Skeletal muscle satellite cell (primary cell): ENCODE measurements around the gene TNNT1.
"Not testable (repeated sequence)": the region's sequence is repeated elsewhere in the genome, so short reads cannot be mapped to it uniquely, and the experiment has no call there.

Source experiments
- H3K27me3 ChIP-seq: 2 replicates; pipeline ENCODE4 v1.7.0; 2013; ENCODE audit warnings: low read length; ENCODE audit not compliant: control insufficient read depth, insufficient read depth
- H3K36me3 ChIP-seq: 2 replicates; pipeline ENCODE4 v1.7.0; 2013; ENCODE audit warnings: mild to moderate bottlenecking, control low read depth, low read length; ENCODE audit not compliant: insufficient read depth
- H3K4me1 ChIP-seq: 2 replicates; pipeline ENCODE4 v1.7.0; 2013; ENCODE audit warnings: low read length; ENCODE audit not compliant: control insufficient read depth, insufficient read depth
- H3K4me2 ChIP-seq: 2 replicates; pipeline ENCODE4 v1.7.0; 2013; ENCODE audit warnings: mild to moderate bottlenecking, low read length
- H3K4me3 ChIP-seq: 2 replicates; pipeline ENCODE4 v1.7.0; 2013; ENCODE audit warnings: low read length
- H3K9ac ChIP-seq: 2 replicates; pipeline ENCODE4 v1.7.0; 2013; ENCODE audit warnings: mild to moderate bottlenecking, low read depth, low read length, moderate library complexity
- H3K9me3 ChIP-seq: replicated peaks from 2 replicates; pipeline ENCODE4 v1.7.0; 2013; ENCODE audit warnings: mild to moderate bottlenecking, control low read depth, low read length

The TNNT1 gene

DNA sequence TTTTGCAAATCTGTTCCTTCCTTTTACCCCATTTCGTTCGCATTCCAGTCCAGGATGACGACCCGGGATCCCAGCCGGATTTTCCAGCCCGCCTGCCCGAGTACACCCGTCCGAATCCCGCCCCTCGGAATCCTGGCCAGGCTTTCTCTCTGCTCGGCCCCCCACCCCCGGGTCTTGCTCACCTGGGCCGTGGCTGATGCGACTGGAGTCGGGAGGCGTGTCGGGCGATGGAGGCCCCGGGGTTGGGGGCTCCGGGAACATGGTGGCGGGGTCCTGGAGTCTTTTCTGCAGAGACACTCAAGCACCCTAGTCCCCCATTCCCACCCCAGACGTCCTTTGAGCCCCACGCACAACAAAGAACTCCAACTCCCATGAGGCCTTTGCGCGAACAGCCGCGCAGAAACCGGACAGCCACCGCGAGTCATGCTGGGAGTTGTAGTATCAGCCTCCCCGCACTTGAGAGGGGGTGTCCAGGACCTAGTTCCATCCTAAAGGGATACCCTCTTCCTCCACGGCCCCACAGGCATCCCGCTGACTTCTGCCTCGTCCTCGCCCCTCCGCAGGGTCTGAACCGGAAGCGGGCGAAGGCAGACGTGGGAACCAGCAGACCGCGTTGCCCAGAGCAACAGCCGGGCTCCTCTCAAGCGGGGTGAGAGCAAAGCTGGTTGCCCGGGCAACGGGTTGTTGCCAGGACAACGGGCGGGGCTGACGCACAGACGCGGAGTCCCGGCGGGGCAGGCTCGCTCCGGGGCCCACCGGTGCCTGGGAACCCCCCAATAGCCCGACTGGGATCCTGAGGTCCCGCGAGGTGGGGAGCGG, 30.0 kb upstream of the TNNT1 start:
- Histone ChIP-seq H3K4me3 (peak overlapping the region; percentile 56), H3K9ac (no peak overlapping the region), H3K27me3 (peaks cover 65% of the 10 kb centered on the region)

DNA sequence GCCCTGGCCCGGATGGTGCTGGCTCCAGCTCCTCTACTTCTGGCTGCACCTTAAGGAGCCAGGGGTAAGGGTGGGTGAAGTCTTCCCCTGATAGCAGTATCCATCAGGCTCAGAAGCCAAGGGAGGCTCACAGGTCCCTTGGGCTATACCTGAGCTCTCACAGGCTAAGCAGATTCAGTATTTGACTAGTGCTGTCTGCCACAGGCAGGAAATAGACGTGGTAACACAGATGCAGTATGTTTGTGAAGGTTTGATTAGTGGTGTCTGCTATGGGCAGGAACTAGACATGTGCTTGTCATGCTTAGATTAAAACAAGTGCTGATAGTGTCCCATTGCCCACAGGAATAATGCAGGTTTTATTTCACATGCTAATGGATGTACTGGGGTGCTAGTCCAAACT, 27.1 kb upstream of the TNNT1 start:
- H3K36me3 ChIP-seq, result no peaks in the 10 kb centered on the region
- H3K4me2 ChIP-seq, result no peak overlapping the region
- no peak overlapping the region for H3K4me3 ChIP-seq
- H3K9ac ChIP-seq, result no peak overlapping the region
- peaks cover 52% of the 10 kb centered on the region for H3K27me3 ChIP-seq
- H3K9me3 ChIP-seq, result no peaks in the 10 kb centered on the region
- H3K4me1 ChIP-seq, result peaks cover 23% of the 10 kb centered on the region

More for the DNA sequence above, 30.0 kb upstream of the TNNT1 start:
- Histone ChIP-seq H3K36me3 (no peaks in the 10 kb centered on the region), H3K4me1 (peaks cover 10% of the 10 kb centered on the region), H3K9me3 (no peaks in the 10 kb centered on the region), H3K4me2 (peak overlapping the region; percentile 76)

DNA sequence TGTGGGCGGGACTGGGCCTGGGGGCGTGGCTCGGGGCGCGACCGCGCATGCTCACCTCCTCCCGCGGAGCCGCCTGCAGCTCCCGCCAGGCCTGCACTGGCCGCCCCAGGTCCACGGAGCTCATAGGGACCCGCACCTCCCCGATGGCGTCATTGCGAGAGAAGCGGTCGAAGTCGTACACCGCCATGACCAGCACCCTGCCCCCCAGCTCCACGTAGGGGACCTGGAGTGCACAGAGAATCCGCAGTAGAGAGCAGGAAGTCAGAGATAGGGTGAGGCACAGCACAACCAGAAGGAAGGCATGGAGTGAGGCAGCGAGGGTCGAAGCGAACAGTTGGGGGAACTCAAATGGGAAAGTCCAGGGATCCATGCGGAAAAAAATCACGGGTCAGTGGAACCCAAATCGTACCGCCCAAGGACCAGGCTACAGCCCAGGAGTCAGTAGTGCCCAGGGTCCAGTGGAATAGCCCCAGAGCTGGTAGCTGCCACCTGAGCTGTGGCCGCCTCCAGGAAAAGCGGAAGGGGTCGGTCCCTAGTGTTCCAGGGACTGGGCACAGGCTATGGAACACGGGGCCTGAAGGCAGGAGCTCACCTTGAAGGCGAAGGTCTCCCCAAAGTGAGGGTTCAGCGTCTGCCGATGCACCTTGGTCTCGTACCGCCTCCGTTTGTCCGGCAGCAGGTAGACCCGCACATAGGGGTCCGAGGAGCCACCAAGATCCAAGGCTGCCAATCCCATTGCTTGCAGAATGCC, 26.3 kb upstream of the TNNT1 start:
- Histone ChIP-seq H3K9me3 (no peaks in the 10 kb centered on the region), H3K4me1 (peaks cover 23% of the 10 kb centered on the region), H3K4me2 (no peak overlapping the region), H3K36me3 (no peaks in the 10 kb centered on the region), H3K4me3 (no peak overlapping the region), H3K27me3 (peaks cover 48% of the 10 kb centered on the region), H3K9ac (no peak overlapping the region)

DNA sequence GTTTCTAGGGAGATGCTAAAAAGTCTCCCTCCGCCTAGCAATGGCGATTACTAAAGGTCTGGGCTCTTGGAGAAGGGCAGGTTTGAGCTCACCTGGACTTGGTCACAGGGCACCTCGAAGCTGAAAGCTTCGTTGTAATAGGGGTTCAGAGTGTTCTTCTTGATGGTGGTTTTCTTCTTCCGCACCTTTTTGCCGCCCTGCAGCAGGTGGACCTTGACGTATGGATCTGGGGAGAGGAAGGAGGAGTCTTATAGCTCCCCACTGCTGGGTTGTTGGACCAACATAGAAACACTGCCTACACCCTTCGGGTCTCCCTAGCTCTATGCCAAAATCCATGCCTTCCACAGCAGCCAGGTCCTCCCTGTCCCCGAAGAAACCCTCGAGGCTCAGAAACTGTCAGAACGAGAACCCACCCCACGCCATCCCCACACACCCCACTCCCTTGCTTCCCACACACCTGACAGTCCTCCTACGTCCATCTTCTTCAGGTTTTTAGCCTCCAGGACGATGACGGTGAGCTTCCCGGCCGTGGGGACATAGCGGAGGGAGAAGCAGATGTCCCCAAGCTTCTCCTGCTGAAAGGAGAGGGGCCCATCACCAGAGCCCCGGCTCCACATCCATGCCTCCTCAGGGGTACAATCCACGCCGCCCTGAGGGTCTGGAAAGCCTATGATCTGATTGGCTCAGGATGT, 25.6 kb upstream of the TNNT1 start:
- Histone ChIP-seq H3K4me1 (peaks cover 20% of the 10 kb centered on the region), H3K4me3 (no peak overlapping the region), H3K36me3 (no peaks in the 10 kb centered on the region), H3K9me3 (no peaks in the 10 kb centered on the region), H3K27me3 (peaks cover 47% of the 10 kb centered on the region), H3K9ac (no peak overlapping the region), H3K4me2 (peak overlapping the region; percentile 80)

DNA sequence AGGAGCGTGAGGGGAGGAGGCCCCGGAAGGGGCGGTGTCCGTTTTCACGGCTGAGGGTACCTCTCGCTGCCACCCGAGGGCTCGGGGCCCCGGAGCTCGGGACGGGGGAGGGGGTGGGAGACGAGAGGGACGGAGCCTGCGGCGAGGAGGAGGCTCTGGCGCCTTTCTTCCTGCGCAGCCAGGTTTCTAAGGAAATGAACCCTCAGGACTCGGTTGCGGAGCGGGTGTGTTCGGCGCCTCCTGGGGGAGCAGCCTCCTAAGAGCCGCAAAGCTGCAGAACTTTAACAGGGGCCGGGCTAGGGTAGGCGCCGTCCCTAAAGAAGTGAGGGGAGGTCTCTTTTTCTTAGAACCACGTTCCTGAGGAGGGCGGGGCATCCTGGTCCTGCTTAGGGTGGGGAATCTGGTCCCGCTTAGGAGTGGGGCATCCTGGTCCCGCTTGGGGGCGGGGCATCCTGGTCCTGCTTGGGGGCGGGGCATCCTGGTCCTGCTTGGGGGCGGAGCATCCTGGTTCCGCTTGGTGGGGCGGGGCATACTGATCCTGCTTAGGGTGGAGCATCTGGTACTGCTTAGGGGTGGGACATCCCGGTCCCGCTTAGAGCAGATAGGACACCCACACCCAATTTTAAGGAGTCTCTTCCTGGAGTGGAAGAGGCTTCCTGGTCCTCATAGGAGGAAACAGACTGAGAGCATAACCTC, 24.9 kb upstream of the TNNT1 start:
- no peaks in the 10 kb centered on the region for H3K36me3 ChIP-seq
- H3K9me3 ChIP-seq, result no peaks in the 10 kb centered on the region
- H3K4me3 ChIP-seq, result peak overlapping the region; percentile 70
- peaks cover 14% of the 10 kb centered on the region for H3K4me1 ChIP-seq
- peaks cover 46% of the 10 kb centered on the region for H3K27me3 ChIP-seq
- peak overlapping the region; percentile 80 for H3K4me2 ChIP-seq
- H3K9ac ChIP-seq, result peak overlapping the region; percentile 51

DNA sequence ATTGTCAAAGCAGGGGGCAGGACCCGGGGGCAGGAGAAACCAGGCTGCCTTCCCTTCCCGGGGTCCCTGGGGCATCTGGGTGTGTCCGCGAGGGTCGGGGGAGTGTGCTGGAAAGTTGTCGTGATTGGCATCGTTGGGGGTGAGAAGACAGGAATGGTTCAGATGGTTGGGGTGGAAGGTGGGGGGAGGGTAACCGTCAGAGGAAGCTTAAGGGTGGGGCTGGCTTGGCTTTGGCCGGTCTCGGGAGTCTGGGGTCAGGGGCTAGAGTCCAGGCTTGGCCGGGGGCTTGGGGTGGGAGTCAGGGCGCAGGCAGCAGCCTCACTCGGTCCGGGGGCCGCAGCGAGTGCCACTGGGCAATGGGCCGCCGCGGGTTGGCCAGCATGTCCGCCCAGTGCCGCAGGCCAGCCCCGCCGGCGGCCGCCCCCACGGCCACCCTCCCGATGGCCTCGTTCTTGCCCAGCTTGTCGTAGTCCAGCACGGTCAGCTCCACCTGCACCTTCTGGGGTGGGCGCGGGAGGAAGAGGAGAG, 24.2 kb upstream of the TNNT1 start:
- Histone ChIP-seq H3K4me2 (peak overlapping the region; percentile 80), H3K9me3 (no peaks in the 10 kb centered on the region), H3K4me1 (peaks cover 14% of the 10 kb centered on the region), H3K9ac (peak overlapping the region; percentile 51), H3K27me3 (peaks cover 46% of the 10 kb centered on the region), H3K4me3 (peak overlapping the region; percentile 70), H3K36me3 (no peaks in the 10 kb centered on the region)

DNA sequence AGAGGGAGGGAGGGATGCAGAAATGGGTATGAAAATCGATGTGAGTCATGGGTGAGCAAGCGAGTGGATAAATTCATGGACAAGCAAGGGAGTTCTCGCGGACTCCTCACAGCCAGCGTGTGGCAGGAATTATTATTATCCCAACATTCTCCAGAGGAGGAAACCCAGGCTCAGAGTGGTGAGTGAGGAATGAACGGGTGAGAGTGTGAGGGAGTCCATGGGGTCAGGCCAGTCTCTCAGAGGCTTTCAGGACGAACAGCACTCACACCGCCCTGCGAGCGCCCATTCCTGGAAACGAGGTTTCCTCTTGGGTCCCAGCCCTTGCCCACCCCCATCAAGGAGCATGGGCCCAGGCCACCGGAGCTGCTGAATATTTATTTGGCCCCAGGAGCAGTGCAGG, 23.7 kb upstream of the TNNT1 start:
- Histone ChIP-seq H3K4me3 (peak overlapping the region; percentile 70), H3K9ac (peak overlapping the region; percentile 51)

DNA sequence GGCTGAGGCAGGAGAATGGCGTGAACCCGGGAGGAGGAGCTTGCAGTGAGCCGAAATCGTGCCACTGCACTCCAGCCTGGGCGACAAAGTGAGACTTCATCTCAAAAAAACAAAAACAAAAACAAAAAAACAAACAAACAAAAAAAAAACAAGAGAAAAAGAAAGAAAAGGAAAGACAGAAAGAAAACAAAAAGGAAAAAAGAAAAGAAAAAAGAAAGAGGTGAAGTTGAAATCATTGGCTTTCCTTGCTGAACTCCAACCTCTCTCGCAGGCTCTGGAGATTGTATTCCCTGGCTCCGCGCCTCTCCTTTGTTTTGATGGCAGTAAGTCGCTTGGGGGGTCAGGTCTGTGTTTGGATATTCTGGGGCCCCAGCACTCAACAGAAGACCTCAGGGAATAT, 23.3 kb upstream of the TNNT1 start:
- not testable (repeated sequence) for H3K36me3 ChIP-seq, H3K9ac ChIP-seq, H3K4me3 ChIP-seq, H3K9me3 ChIP-seq
- peaks cover 49% of the 10 kb centered on the region for H3K27me3 ChIP-seq
- peak overlapping the region; percentile 80 for H3K4me2 ChIP-seq
- peaks cover 14% of the 10 kb centered on the region for H3K4me1 ChIP-seq

More for the DNA sequence above, 23.7 kb upstream of the TNNT1 start:
- peaks cover 47% of the 10 kb centered on the region for H3K27me3 ChIP-seq
- H3K4me1 ChIP-seq, result peaks cover 14% of the 10 kb centered on the region
- H3K4me2 ChIP-seq, result peak overlapping the region; percentile 80
- no peaks in the 10 kb centered on the region for H3K36me3 ChIP-seq
- H3K9me3 ChIP-seq, result no peaks in the 10 kb centered on the region

DNA sequence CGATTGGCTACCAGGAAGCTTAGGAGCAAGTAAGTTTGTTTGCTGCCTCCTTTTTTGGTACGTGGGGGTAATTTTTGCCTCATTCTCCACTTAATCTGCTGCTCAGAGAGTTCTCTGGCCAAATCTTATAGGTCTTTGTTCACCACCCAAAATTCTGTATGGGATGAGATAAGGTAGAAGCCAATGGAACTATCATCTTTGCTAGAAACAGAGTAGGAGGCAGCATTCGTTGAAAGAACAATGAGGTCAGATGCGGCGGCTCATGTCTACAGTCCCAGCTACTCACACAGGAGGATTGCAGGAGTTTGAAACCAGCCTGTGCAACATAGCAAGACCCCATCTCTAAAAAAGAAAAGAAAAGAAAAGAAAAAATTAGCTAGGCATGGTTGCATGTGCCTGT, 22.4 kb upstream of the TNNT1 start:
- no peak overlapping the region for H3K4me3 ChIP-seq
- H3K9me3 ChIP-seq, result no peaks in the 10 kb centered on the region

DNA sequence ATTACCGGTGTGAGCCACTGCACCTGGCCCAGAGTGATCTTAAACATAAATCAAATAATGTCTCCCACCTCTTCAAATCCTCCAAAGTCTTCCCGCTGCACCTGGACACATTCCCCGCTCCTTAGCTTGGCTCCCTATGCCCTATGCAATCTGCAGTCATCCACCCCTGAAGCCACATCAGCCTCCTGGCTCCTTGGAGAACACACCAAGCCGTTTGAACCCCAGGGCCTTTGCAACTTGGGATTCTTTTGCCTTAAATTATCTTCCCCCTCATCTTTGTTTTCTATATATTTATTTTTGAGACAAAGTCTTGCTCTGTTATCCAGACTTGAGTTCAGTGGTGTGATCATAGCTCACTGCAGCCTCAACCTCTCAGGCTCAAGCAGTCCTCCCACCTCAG, 20.1 kb upstream of the TNNT1 start:
- no peak overlapping the region for H3K9ac ChIP-seq
- no peak overlapping the region for H3K4me3 ChIP-seq
- H3K36me3 ChIP-seq, result no peaks in the 10 kb centered on the region
- peaks cover 26% of the 10 kb centered on the region for H3K27me3 ChIP-seq
- peaks cover 19% of the 10 kb centered on the region for H3K4me1 ChIP-seq
- no peak overlapping the region for H3K4me2 ChIP-seq
- no peaks in the 10 kb centered on the region for H3K9me3 ChIP-seq

More for the DNA sequence above, 22.4 kb upstream of the TNNT1 start:
- no peaks in the 10 kb centered on the region for H3K36me3 ChIP-seq
- peaks cover 19% of the 10 kb centered on the region for H3K4me1 ChIP-seq
- H3K4me2 ChIP-seq, result no peak overlapping the region
- H3K27me3 ChIP-seq, result peaks cover 41% of the 10 kb centered on the region
- H3K9ac ChIP-seq, result no peak overlapping the region
